GM18907 (cell line): Measurements from ENCODE around the gene LDAH.

Experiments used
- ATAC-seq: cut with Tn5 transposase; IDR thresholded peaks from one replicate; pipeline ENCODE4 v1.9.1; 2021; ENCODE audit warnings: mild to moderate bottlenecking, moderate library complexity; ENCODE audit not compliant: unreplicated experiment

The LDAH gene

GRCh38 chr2:20822535-20823490 is at the start of gene LDAH:
Gene LDAH, minus strand, starts transcription at chr2:20823101. Its CDS starts 21,638 bp downstream, at chr2:20801463.
- peak; percentile 94 for ATAC-seq

- peak; percentile 99 for ATAC-seq
These were observed 45.5 kb upstream of the LDAH start for GRCh38 chr2:20868377-20868776.

- ATAC-seq: no peak
These were observed 39.9 kb upstream of the LDAH start for GRCh38 chr2:20862850-20863249.

GRCh38 chr2:20855456-20855855 is 32.6 kb upstream of the LDAH start:
- ATAC-seq: no peak

- no peak for ATAC-seq
These were observed 29.8 kb upstream of the LDAH start for GRCh38 chr2:20852670-20853069.

GRCh38 chr2:20852139-20852538 is 29.2 kb upstream of the LDAH start:
- no peak for ATAC-seq

GRCh38 chr2:20844246-20844645 is 21.3 kb upstream of the LDAH start:
- no peak for ATAC-seq

- no peak for ATAC-seq
These were observed 16.2 kb upstream of the LDAH start for GRCh38 chr2:20839052-20839451.

GRCh38 chr2:20838016-20838415 is 15.1 kb upstream of the LDAH start:
- ATAC-seq: no peak

- ATAC-seq: no peak
These were observed 13.6 kb upstream of the LDAH start for GRCh38 chr2:20836521-20836920.

GRCh38 chr2:20834331-20834730 is 11.4 kb upstream of the LDAH start:
- no peak for ATAC-seq

GRCh38 chr2:20832606-20833005 is 9.7 kb upstream of the LDAH start:
- ATAC-seq: no peak

GRCh38 chr2:20829861-20830260 is 7.0 kb upstream of the LDAH start:
- no peak for ATAC-seq

GRCh38 chr2:20823917-20824316 is 1.0 kb upstream of the LDAH start:
- ATAC-seq: no peak

- ATAC-seq: no peak
These were observed 4.1 kb downstream of the LDAH start for GRCh38 chr2:20818820-20819219.

- no peak for ATAC-seq
These were observed 7.7 kb downstream of the LDAH start for GRCh38 chr2:20815216-20815615.

- no peak for ATAC-seq
These were observed 10.1 kb downstream of the LDAH start for GRCh38 chr2:20812779-20813178.

GRCh38 chr2:20806286-20806685 is 16.6 kb downstream of the LDAH start:
- no peak for ATAC-seq

GRCh38 chr2:20803974-20804373 is 18.9 kb downstream of the LDAH start:
- no peak for ATAC-seq

GRCh38 chr2:20803226-20803682 is 19.6 kb downstream of the LDAH start:
- no peak for ATAC-seq

- ATAC-seq: peak; percentile 63
These were observed 25.8 kb downstream of the LDAH start for GRCh38 chr2:20797096-20797495.

- peak; percentile 50 for ATAC-seq
These were observed 26.5 kb downstream of the LDAH start for GRCh38 chr2:20796374-20796791.
